ENCODE results near the gene SLC35F2.

The SLC35F2 gene

DNA sequence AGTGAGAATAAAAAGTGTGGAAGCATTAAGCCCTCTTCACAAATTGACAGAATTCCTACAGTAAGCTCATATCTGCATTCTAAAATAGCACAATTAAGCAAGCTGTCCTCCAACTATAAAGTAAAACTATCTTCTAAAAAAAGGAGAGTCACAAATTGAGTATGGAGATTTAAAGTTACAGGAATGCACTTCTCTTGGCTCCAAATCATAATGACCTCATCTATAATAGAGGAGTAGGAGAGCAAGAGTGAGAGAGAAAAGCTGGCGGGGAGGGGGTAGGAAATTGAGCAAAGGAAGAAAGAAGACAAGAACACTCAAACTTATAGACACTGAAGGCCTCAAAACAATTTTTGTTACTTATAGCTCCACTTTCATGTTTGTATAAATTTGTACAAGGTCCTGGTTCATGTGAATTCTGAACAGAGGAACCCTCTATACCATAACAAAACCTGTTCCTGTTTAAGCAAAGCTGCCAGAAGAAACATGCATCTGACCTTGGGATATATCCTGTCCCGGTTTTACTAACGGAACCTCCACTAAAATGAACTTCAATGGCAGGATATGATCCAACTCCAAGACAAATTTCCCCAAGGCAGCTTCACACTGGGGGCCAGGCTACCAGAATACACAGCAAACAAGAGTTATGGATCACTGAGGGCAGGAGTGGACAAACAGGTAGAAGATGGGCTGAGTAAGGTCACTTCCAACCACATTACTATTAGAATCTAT, 37.2 kb downstream of the SLC35F2 start:
- DNase-seq (ENCODE audit: low spot score), result no peak
- TF ChIP-seq, protein P1, sequence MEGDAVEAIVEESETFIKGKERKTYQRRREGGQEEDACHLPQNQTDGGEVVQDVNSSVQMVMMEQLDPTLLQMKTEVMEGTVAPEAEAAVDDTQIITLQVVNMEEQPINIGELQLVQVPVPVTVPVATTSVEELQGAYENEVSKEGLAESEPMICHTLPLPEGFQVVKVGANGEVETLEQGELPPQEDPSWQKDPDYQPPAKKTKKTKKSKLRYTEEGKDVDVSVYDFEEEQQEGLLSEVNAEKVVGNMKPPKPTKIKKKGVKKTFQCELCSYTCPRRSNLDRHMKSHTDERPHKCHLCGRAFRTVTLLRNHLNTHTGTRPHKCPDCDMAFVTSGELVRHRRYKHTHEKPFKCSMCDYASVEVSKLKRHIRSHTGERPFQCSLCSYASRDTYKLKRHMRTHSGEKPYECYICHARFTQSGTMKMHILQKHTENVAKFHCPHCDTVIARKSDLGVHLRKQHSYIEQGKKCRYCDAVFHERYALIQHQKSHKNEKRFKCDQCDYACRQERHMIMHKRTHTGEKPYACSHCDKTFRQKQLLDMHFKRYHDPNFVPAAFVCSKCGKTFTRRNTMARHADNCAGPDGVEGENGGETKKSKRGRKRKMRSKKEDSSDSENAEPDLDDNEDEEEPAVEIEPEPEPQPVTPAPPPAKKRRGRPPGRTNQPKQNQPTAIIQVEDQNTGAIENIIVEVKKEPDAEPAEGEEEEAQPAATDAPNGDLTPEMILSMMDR (IDR thresholded peaks at IDR 0.05; ENCODE audit: extremely low read depth, missing control alignments), result no peak

DNA sequence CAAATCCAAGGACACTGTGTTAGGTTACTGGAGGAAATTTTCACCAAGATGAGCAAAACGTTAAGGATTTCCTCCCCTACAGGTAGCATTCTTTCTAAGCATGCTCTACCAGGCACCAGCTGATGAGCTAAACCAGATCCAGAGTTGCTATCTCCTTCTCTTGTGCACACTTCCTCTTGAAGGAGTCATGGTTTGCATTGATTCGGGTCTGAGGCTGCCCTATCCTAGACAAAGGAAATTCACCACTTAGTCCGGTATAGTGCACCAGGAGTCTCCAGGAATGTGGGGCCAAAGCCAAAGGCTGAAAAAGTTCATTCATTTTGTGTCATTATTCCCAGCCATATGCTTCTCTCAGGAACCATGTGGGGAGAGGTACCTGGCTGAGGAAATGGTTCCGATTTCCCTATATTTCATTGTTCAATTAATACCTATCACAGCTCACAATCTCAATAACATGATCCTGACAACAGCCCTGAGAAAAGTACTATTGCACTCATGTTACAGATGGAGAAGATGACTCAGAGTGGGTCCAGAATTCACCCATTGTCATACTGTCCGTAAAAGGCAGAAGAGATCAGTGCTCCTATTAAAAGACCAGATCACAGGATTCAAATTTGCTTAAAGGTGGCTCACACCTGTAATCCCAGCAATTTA, 39.1 kb downstream of the SLC35F2 start:
- DNase-seq (ENCODE audit: low spot score), result no peak
- TF ChIP-seq, protein P1 (IDR thresholded peaks at IDR 0.05; ENCODE audit: extremely low read depth, missing control alignments), result no peak

DNA sequence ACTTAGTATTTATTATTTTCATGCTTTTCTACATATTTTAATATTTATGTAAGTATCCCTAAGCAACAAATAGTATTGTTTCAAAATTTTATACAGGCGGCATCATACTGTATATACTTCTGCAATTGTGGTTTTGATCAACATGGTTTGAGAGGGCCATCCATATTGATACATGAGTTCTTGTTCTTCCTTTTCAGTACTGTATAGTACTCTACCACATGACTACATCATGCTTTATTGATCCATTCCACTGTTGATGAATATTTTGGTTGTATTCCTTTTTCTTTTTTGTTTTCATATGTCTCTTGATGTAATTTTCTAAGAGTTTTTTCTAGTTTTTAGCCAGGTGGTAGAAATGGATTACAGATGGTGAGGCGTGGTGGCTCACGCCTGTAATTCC, 40.1 kb downstream of the SLC35F2 start:
- no peak for DNase-seq (ENCODE audit: low spot score)
- TF ChIP-seq, protein P1 (IDR thresholded peaks at IDR 0.05; ENCODE audit: extremely low read depth, missing control alignments), result no peak

DNA sequence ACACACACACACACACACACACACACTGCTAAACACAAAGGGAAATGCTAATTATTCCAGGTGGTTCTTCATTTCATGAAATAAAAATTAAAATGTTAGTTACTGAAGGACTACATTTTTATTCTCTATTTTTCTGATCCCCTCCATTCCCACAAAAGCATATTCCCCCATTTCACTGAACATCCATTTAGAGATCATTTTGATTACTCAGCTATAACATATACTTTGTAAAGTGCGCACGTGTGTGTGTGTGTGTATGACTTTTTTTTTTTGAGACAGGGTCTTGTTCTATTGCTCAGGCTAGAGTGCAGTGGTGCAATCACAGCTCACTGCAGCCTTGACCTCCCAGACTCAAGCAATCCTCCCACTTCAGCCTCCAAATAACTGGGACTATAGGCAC, 42.6 kb downstream of the SLC35F2 start:
- no peak for DNase-seq (ENCODE audit: low spot score)
- TF ChIP-seq, protein P1 (IDR thresholded peaks at IDR 0.05; ENCODE audit: extremely low read depth, missing control alignments), result no peak

DNA sequence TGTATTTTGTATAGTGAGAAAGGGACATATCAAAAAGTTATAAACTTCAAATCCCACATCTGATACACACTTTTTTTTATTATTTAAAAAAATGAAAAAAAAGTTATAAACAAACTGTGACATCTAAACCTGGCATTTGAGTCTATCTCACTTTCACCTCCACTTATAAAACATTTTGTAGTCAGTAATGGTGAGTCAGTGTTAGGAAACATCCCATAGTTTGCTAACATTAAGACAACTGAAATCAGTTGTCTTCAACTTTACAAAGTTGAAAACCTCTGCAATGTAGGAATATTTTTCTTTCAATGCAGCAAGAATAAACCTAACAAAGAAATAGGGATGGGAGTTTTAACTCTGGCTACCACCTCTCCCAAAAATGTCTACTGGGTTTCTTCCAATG, 47.7 kb downstream of the SLC35F2 start:
- TF ChIP-seq, protein P1 (IDR thresholded peaks at IDR 0.05; ENCODE audit: extremely low read depth, missing control alignments), result no peak
- DNase-seq (ENCODE audit: low spot score), result no peak

DNA sequence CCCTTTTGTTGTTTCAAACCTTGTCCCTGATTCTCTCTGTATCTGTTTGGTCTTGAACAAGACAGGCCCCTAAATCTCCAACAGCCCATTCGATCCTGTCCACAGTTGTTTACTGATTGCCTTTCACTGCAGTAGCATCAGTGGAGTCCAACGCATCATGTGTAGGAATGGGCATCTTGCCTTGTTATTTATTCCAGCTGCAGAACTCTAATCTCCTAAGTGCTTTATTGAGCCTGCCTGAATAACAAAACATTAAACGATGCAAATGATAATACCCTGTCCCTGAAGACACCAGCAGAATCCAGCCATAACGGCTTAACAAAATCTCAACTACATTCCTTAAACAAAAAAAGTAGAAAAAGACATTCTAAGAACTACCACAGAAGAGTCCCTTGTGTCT, 50.1 kb downstream of the SLC35F2 start:
- TF ChIP-seq, protein P1 (IDR thresholded peaks at IDR 0.05; ENCODE audit: extremely low read depth, missing control alignments), result no peak
- no peak for DNase-seq (ENCODE audit: low spot score)

DNA sequence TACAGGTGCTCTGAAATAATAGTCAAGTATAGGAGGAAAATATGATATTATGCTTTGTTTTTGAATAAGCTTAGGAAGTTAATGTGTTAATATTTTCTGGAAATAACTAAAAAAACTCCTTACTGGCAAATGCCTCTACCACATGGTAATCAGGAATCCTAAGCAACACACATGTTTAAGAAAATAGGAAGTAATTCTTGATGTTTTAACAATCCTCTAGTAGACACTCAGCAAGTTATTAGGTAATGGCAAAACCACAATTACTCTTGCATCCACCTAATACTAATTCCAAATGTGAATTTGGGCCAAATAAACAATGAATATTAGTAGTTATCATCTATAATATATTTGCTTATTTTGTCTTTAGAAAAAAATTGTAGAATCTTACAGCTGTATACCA, 53.6 kb downstream of the SLC35F2 start:
- DNase-seq (ENCODE audit: low spot score), result no peak
- TF ChIP-seq, protein P1 (IDR thresholded peaks at IDR 0.05; ENCODE audit: extremely low read depth, missing control alignments), result no peak

All from GM20000 (cell line).